WTC11 (cell line): ENCODE data around the gene SCAI. TPM values are rescaled to one million over a fixed set of nuclear protein-coding genes. Genes with fewer than 3 reads are reported as not detected.

Experiments
- ATAC-seq: fragments of 200-7000 bp; cut with Tn5 transposase; 2 replicates; pipeline ENCODE4 v1.10.0; 2021; ENCODE audit warnings: mild to moderate bottlenecking, moderate library complexity
- CTCF ChIA-PET: fragments of 300-600 bp; sonication (Branson Sonifier 250); formaldehyde crosslinking; loops from one replicate; lab custom pipeline; 2021; ENCODE audit warnings: antibody characterized with exemption; lab: Charles Lee
- POLR2A ChIA-PET: fragments of 350-600 bp; sonication (Branson Sonifier 250); formaldehyde crosslinking; loops from one replicate; lab custom pipeline; 2021; ENCODE audit warnings: antibody characterized with exemption; lab: Charles Lee
- DNase-seq: peaks from one replicate; pipeline ENCODE4 v3.0.0; 2021; ENCODE audit warnings: low spot score
- H3K27ac Mint-ChIP-seq: 2 replicates; pipeline ENCODE4 v1.8.0; 2021; ENCODE audit warnings: mixed read lengths
- H3K27me3 Mint-ChIP-seq: 2 replicates; pipeline ENCODE4 v1.8.0; 2021; ENCODE audit warnings: low read depth, mild to moderate bottlenecking, moderate library complexity, mixed read lengths
- H3K36me3 Mint-ChIP-seq: 2 replicates; pipeline ENCODE4 v1.8.0; 2021; ENCODE audit warnings: mixed read lengths
- H3K4me1 Mint-ChIP-seq: 2 replicates; pipeline ENCODE4 v1.8.0; 2022; ENCODE audit warnings: mixed read lengths
- H3K4me3 Mint-ChIP-seq: 2 replicates; pipeline ENCODE4 v1.8.0; 2021; ENCODE audit warnings: mild to moderate bottlenecking, moderate library complexity, mixed read lengths
- H3K9me3 Mint-ChIP-seq: 2 replicates; pipeline ENCODE4 v1.8.0; 2021; ENCODE audit warnings: mixed read lengths
- ATF1 ChIP-seq: sonication (generic); formaldehyde crosslinking; IDR thresholded peaks from 2 replicates; pipeline ENCODE4 v1.8.1; 2023; ENCODE audit warnings: mild to moderate bottlenecking, moderate library complexity, missing genetic modification reagents
- CBFB ChIP-seq: sonication (generic); formaldehyde crosslinking; IDR thresholded peaks from 2 replicates; pipeline ENCODE4 v1.8.1; 2022; ENCODE audit warnings: mild to moderate bottlenecking, low read depth, missing genetic modification reagents
- CDX4 ChIP-seq: fragments of 250-450 bp; sonication (Bioruptor Pico); IDR thresholded peaks from 2 replicates; pipeline ENCODE4 v1.9.0; 2021; ENCODE audit warnings: moderate library complexity, mild to moderate bottlenecking, inconsistent platforms, borderline replicate concordance
- EMX1 ChIP-seq: fragments of 250-450 bp; sonication (Bioruptor Pico); IDR thresholded peaks from 2 replicates; pipeline ENCODE4 v1.8.0; 2021; ENCODE audit warnings: mild to moderate bottlenecking
- ESRRA ChIP-seq: sonication (generic); formaldehyde crosslinking; IDR thresholded peaks from 2 replicates; pipeline ENCODE4 v1.8.1; 2022; ENCODE audit warnings: mild to moderate bottlenecking, missing genetic modification reagents, borderline replicate concordance
- GABPB1 ChIP-seq: sonication (generic); formaldehyde crosslinking; IDR thresholded peaks from 2 replicates; pipeline ENCODE4 v1.8.1; 2023; ENCODE audit warnings: mild to moderate bottlenecking, missing genetic modification reagents
- GTF2I ChIP-seq: fragments of 250-450 bp; sonication (Bioruptor Pico); conservative IDR thresholded peaks from 2 replicates; pipeline ENCODE4 v1.4.0; 2021; ENCODE audit warnings: mild to moderate bottlenecking
- HMGXB4 ChIP-seq: sonication (generic); formaldehyde crosslinking; IDR thresholded peaks from 2 replicates; pipeline ENCODE4 v1.8.1; 2023; ENCODE audit warnings: mild to moderate bottlenecking, moderate library complexity, missing genetic modification reagents
- IRF2 ChIP-seq: sonication (generic); formaldehyde crosslinking; IDR thresholded peaks from 2 replicates; pipeline ENCODE4 v1.8.0; 2022; ENCODE audit warnings: low read depth, missing genetic modification reagents, borderline replicate concordance
- JAZF1 ChIP-seq: fragments of 250-450 bp; sonication (Bioruptor Pico); IDR thresholded peaks from 2 replicates; pipeline ENCODE4 v1.9.0; 2021; ENCODE audit warnings: moderate library complexity, mild to moderate bottlenecking, inconsistent platforms
- JUN ChIP-seq: sonication (generic); formaldehyde crosslinking; IDR thresholded peaks from 2 replicates; pipeline ENCODE4 v1.8.0; 2023; ENCODE audit warnings: mild to moderate bottlenecking, missing genetic modification reagents
- NFATC4 ChIP-seq: fragments of 250-450 bp; sonication (Bioruptor Pico); IDR thresholded peaks from 2 replicates; pipeline ENCODE4 v1.9.0; 2021; ENCODE audit warnings: mild to moderate bottlenecking
- NR1H2 ChIP-seq: sonication (generic); formaldehyde crosslinking; IDR thresholded peaks from 2 replicates; pipeline ENCODE4 v1.9.0; 2021; ENCODE audit warnings: mild to moderate bottlenecking, moderate library complexity, missing genetic modification reagents
- OVOL2 ChIP-seq: fragments of 250-450 bp; sonication (Bioruptor Pico); IDR thresholded peaks from 2 replicates; pipeline ENCODE4 v1.9.0; 2021; ENCODE audit warnings: mild to moderate bottlenecking, borderline replicate concordance
- PRRX2 ChIP-seq: fragments of 250-450 bp; sonication (Bioruptor Pico); IDR thresholded peaks from 2 replicates; pipeline ENCODE4 v1.8.0; 2021; ENCODE audit warnings: mild to moderate bottlenecking
- SMAD4 ChIP-seq: sonication (generic); formaldehyde crosslinking; IDR thresholded peaks from 2 replicates; pipeline ENCODE4 v1.8.0; 2022; ENCODE audit warnings: mild to moderate bottlenecking, missing genetic modification reagents
- ZNF232 ChIP-seq: sonication (generic); formaldehyde crosslinking; IDR thresholded peaks from 2 replicates; pipeline ENCODE4 v1.8.0; 2022; ENCODE audit warnings: mild to moderate bottlenecking, missing genetic modification reagents
- ZNF671 ChIP-seq: fragments of 250-450 bp; sonication (Bioruptor Pico); IDR thresholded peaks from 2 replicates; pipeline ENCODE4 v1.8.0; 2021; ENCODE audit warnings: mild to moderate bottlenecking
- total RNA-seq: library from RNA; stranded (reverse); gene quantifications from 3 replicates; pipeline ENCODE4 v1.2.3, GENCODE V29; 2021
- TF ChIP-seq, protein P1 (sequence below): fragments of 250-450 bp; sonication (Bioruptor Pico); IDR thresholded peaks from 2 replicates; pipeline ENCODE4 v1.8.0; 2021; ENCODE audit warnings: mild to moderate bottlenecking
- TF ChIP-seq, protein P2 (sequence below): sonication (generic); formaldehyde crosslinking; IDR thresholded peaks from 2 replicates; pipeline ENCODE4 v1.8.1; 2023; ENCODE audit warnings: mild to moderate bottlenecking, missing genetic modification reagents
- TF ChIP-seq, protein P3 (sequence below): fragments of 250-450 bp; sonication (Bioruptor Pico); conservative IDR thresholded peaks from 2 replicates; pipeline ENCODE4 v1.9.0; 2021; ENCODE audit warnings: mild to moderate bottlenecking
- TF ChIP-seq, protein P4 (sequence below): sonication (generic); formaldehyde crosslinking; IDR thresholded peaks from 2 replicates; pipeline ENCODE4 v1.8.1; 2022; ENCODE audit warnings: mild to moderate bottlenecking, moderate library complexity, missing genetic modification reagents
- TF ChIP-seq, protein P5 (sequence below): sonication (generic); formaldehyde crosslinking; IDR thresholded peaks from 2 replicates; pipeline ENCODE4 v1.8.1; 2022; ENCODE audit warnings: low read depth, missing genetic modification reagents, borderline replicate concordance
- TF ChIP-seq, protein P6 (sequence below): fragments of 250-450 bp; sonication (Bioruptor Pico); IDR thresholded peaks from 2 replicates; pipeline ENCODE4 v1.9.0; 2021; ENCODE audit warnings: mild to moderate bottlenecking

SCAI gene
- total RNA-seq, 1 experiment from 2014 or later: 20.4 TPM

DNA sequence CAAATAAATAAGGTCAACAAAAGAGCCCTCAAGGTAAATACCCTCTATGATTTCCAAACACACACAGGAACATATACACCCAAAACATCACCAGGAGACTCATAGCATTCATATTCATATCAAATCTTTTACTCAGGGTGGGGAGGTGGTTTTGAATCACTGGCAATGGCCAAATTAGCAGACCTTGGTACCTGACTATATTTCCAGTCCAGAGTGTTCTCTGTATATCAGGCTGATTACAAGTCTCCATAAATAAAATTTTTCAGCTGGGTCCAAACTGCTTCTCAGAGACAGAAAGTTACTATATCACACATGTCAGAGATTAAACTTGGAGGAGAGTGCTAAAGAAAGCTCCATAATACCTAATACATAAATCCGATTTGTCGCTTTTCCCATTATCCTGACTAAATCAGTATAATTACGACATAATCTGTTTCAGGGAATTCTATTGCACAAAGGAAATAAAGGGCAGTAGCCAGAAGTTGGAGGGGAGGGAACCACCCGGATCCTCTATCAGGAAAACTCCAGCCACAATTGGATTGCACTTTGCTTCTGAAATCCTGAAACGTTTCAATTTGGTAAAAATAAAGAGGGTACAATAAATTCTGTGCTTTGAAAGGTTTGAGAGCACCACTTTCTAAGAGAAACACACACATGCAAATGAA lies 195.5 kb downstream of the SCAI start:
- Mint-ChIP-seq H3K27ac (no peak overlapping the region), H3K9me3 (no peaks in the 10 kb centered on the region), H3K4me1 (no peaks in the 10 kb centered on the region), H3K27me3 (no peaks in the 10 kb centered on the region), H3K36me3 (peaks cover 7% of the 10 kb centered on the region), H3K4me3 (no peak overlapping the region)
- ATAC-seq (no peak), DNase-seq (no peak)
- TF ChIP-seq NFATC4 (no peak), ATF1 (CRISPR knock-in tag) (no peak), ZNF671 (CRISPR knock-in tag) (no peak), PRRX2 (CRISPR knock-in tag) (no peak), HMGXB4 (CRISPR knock-in tag) (no peak), EMX1 (CRISPR knock-in tag) (no peak), NR1H2 (no peak), CBFB (no peak), GABPB1 (CRISPR knock-in tag) (no peak), ESRRA (CRISPR knock-in tag) (no peak)
- TF ChIP-seq, protein P1, sequence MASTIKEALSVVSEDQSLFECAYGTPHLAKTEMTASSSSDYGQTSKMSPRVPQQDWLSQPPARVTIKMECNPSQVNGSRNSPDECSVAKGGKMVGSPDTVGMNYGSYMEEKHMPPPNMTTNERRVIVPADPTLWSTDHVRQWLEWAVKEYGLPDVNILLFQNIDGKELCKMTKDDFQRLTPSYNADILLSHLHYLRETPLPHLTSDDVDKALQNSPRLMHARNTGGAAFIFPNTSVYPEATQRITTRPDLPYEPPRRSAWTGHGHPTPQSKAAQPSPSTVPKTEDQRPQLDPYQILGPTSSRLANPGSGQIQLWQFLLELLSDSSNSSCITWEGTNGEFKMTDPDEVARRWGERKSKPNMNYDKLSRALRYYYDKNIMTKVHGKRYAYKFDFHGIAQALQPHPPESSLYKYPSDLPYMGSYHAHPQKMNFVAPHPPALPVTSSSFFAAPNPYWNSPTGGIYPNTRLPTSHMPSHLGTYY: no peak
- TF ChIP-seq, protein P2, sequence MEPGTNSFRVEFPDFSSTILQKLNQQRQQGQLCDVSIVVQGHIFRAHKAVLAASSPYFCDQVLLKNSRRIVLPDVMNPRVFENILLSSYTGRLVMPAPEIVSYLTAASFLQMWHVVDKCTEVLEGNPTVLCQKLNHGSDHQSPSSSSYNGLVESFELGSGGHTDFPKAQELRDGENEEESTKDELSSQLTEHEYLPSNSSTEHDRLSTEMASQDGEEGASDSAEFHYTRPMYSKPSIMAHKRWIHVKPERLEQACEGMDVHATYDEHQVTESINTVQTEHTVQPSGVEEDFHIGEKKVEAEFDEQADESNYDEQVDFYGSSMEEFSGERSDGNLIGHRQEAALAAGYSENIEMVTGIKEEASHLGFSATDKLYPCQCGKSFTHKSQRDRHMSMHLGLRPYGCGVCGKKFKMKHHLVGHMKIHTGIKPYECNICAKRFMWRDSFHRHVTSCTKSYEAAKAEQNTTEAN (CRISPR knock-in tag): no peak
- TF ChIP-seq, protein P3, sequence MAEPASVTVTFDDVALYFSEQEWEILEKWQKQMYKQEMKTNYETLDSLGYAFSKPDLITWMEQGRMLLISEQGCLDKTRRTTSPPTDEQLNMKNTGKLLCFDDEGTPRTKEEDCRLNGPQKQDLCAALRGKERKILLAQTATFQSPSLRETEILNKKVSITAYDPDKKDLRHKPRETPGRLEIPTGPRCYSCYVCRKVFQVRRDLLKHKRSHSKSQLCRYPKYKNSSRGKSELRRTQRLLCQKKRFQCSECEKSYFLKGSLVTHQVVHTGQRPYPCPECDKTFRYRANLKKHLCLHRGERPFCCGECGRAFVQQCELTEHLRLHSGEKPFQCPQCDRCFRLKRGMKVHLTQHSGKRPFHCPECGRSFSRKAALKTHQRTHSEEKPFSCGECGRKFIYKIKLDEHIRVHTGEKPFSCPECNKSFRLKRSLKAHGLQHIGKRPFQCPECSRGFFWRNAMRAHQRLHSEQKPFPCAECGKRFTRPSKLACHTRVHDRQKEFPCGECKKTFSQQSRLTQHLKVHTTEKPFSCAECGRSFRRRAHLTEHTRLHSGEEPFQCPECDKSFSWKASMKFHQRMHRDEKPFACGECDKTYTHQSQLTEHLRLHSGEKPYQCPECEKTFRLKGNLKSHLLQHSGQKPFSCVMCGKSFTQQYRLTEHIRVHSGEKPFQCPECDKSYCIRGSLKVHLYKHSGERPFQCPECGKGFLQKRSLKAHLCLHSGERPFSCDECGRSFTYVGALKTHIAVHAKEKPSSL (CRISPR knock-in tag): no peak
- TF ChIP-seq, protein P4, sequence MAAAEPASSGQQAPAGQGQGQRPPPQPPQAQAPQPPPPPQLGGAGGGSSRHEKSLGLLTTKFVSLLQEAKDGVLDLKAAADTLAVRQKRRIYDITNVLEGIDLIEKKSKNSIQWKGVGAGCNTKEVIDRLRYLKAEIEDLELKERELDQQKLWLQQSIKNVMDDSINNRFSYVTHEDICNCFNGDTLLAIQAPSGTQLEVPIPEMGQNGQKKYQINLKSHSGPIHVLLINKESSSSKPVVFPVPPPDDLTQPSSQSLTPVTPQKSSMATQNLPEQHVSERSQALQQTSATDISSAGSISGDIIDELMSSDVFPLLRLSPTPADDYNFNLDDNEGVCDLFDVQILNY (CRISPR knock-in tag): no peak
- TF ChIP-seq, protein P5, sequence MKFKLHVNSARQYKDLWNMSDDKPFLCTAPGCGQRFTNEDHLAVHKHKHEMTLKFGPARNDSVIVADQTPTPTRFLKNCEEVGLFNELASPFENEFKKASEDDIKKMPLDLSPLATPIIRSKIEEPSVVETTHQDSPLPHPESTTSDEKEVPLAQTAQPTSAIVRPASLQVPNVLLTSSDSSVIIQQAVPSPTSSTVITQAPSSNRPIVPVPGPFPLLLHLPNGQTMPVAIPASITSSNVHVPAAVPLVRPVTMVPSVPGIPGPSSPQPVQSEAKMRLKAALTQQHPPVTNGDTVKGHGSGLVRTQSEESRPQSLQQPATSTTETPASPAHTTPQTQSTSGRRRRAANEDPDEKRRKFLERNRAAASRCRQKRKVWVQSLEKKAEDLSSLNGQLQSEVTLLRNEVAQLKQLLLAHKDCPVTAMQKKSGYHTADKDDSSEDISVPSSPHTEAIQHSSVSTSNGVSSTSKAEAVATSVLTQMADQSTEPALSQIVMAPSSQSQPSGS: no peak
- ChIA-PET CTCF (no interaction called here), POLR2A (no interaction called here)

- POLR2A ChIA-PET: no interaction called here
- ATAC-seq: no peak
- DNase-seq: no peak
- CTCF ChIA-PET: no interaction called here
- peaks cover 7% of the 10 kb centered on the region for H3K4me1 Mint-ChIP-seq
- H3K4me3 Mint-ChIP-seq: no peak overlapping the region
- no peaks in the 10 kb centered on the region for H3K36me3 Mint-ChIP-seq
- H3K27ac Mint-ChIP-seq: no peak overlapping the region
- no peaks in the 10 kb centered on the region for H3K27me3 Mint-ChIP-seq
- H3K9me3 Mint-ChIP-seq: no peaks in the 10 kb centered on the region
- TF ChIP-seq, protein P6, sequence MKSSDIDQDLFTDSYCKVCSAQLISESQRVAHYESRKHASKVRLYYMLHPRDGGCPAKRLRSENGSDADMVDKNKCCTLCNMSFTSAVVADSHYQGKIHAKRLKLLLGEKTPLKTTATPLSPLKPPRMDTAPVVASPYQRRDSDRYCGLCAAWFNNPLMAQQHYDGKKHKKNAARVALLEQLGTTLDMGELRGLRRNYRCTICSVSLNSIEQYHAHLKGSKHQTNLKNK (CRISPR knock-in tag): no peak
- TF ChIP-seq ZNF232 (CRISPR knock-in tag) (no peak), NFATC4 (no peak), SMAD4 (no peak), OVOL2 (CRISPR knock-in tag) (no peak), GABPB1 (CRISPR knock-in tag) (no peak), CDX4 (CRISPR knock-in tag) (no peak), GTF2I (no peak), IRF2 (no peak), JAZF1 (no peak), JUN (CRISPR knock-in tag) (no peak)
These were observed 197.2 kb downstream of the SCAI start for GRCh38 chr9:124946167-124946566.
